ENCODE results near the gene PLSCR5.
A peak's percentile ranks its signal among the peaks of the same experiment; 100 is the strongest.

PLSCR5 gene

GRCh38 chr3:146543461-146544001 lies 61.6 kb downstream of the PLSCR5 start:
- no peak for DNase-seq

GRCh38 chr3:146542978-146543377 lies 62.2 kb downstream of the PLSCR5 start:
- no peak for DNase-seq

GRCh38 chr3:146542179-146542578 lies 63.0 kb downstream of the PLSCR5 start:
- peak in 1 of 2 donors; percentile 34 for DNase-seq

GRCh38 chr3:146540978-146541377 lies 64.2 kb downstream of the PLSCR5 start:
- no peak for DNase-seq

GRCh38 chr3:146540236-146540635 lies 64.9 kb downstream of the PLSCR5 start:
- DNase-seq = peak in 1 of 2 donors; percentile 11

GRCh38 chr3:146539315-146539714 lies 65.8 kb downstream of the PLSCR5 start:
- DNase-seq = no peak

GRCh38 chr3:146537603-146538002 lies 67.5 kb downstream of the PLSCR5 start:
- no peak for DNase-seq

- DNase-seq = no peak
Observed at GRCh38 chr3:146536681-146537080, 68.5 kb downstream of the PLSCR5 start.

All from CD4-positive, alpha-beta T cell treated with Interleukin-1 beta for 1 hour (primary cell).